Measurements from ENCODE around the gene THADA.

DNA sequence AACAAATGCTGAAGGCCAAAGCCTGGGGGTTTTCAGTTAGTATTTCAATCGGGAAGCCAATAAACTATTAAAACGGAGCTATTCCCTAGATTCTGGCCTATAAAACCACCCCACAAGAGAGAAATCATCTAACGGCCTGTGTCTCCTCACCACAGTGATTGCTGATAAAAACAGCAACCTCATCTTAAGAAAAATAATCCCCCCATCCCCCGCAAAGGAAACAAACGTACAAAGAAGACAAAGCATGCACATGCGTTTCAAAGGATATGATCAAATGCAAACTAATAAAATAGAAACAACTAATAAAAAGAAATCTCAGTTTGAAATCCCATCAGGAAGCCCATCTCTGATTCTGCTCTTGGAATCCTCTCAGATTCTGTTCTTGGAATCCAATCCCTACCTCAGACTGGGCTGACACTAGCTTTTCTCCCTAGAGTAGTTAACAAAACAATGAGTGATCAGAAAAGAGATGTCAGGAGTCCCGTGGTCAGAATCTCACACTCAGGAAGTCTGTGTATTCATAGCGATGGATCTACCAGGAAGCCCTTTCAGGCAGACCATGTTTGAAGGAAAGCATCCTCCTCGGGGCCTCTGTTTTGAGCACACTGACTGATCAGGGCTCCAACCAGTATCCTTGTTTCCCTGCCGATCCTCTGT is 150.7 kb downstream of the THADA start:
- TF ChIP-seq, protein P1, sequence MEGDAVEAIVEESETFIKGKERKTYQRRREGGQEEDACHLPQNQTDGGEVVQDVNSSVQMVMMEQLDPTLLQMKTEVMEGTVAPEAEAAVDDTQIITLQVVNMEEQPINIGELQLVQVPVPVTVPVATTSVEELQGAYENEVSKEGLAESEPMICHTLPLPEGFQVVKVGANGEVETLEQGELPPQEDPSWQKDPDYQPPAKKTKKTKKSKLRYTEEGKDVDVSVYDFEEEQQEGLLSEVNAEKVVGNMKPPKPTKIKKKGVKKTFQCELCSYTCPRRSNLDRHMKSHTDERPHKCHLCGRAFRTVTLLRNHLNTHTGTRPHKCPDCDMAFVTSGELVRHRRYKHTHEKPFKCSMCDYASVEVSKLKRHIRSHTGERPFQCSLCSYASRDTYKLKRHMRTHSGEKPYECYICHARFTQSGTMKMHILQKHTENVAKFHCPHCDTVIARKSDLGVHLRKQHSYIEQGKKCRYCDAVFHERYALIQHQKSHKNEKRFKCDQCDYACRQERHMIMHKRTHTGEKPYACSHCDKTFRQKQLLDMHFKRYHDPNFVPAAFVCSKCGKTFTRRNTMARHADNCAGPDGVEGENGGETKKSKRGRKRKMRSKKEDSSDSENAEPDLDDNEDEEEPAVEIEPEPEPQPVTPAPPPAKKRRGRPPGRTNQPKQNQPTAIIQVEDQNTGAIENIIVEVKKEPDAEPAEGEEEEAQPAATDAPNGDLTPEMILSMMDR (optimal IDR thresholded peaks at IDR 0.05 in 1 of 3, IDR thresholded peaks at IDR 0.05 in 1 of 3, conservative IDR thresholded peaks at IDR 0.05 in 1 of 3; ENCODE audit: extremely low read depth in 1 of 3, insufficient read depth in 2 of 3, low read length in 3 of 3) = no peak
- TF ChIP-seq EZH2 (IDR thresholded peaks at IDR 0.05; ENCODE audit: low read length) = no peak

Data from keratinocyte (primary cell).